GM21423 (cell line): Measurements from ENCODE around the gene FLT3.
"Not testable (repeated sequence)": the region's sequence is repeated elsewhere in the genome, so short reads cannot be mapped to it uniquely, and the experiment has no call there.

ENCODE experiments used
- ATAC-seq: cut with Tn5 transposase; IDR thresholded peaks from one replicate; pipeline ENCODE4 v1.9.1; 2021; ENCODE audit warnings: mild to moderate bottlenecking, moderate library complexity; ENCODE audit not compliant: unreplicated experiment

Gene FLT3

DNA sequence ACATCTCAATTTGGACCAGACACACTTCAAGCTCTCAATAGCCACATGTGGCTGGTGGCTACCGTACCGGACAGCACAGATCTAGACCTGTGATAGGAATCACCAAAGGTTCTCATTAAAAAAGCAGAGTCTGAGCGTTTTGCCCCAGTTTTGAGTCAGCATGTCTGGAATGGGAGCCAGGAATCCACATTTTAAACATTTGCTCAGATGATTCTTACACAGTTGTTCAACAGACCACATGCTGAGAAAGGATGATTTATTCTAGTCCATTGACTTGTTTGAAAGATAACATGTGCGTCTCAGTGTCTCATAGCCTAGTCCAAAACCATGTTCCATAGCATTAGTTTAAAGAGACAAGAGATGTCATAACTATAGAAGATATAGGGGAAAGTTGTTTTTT, 53.4 kb downstream of the FLT3 start:
- ATAC-seq: no peak

DNA sequence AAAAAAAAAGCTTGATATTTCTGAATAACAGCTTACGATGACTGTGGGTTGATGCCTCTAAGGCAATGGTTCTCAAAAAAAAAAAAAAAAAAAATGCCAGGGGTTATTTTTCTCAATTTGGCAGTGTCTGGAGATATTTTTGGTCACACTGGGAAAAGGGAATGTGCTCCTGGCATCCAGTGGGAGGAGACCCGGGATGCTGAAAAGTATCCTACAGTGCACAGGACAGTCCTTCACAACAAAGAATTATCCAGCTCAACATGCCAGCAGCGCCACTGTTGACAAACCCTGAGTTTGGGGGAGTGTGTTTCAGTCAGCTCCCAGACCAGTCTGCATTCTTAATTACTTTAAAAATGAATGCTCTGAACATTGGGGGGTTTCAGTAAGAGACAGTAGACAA, 54.5 kb downstream of the FLT3 start:
- no peak for ATAC-seq

DNA sequence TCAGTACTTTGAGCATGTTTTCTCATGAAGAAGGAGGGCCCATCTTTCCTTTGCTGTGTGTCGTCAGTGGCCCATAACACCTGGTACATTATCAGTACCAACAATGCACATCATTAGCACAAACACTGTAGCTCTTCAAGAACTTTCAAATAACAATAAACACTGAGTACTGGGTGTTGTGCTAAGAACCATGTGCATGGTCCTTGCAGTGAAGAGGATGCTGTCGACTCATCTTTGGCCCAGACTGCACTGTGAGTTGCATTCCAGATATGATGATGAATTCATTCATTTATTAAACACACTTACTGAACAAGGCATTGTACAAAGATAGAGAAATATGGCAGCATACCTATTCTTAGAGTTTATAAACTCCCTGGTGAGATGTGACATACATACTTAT, 55.8 kb downstream of the FLT3 start:
- no peak for ATAC-seq

DNA sequence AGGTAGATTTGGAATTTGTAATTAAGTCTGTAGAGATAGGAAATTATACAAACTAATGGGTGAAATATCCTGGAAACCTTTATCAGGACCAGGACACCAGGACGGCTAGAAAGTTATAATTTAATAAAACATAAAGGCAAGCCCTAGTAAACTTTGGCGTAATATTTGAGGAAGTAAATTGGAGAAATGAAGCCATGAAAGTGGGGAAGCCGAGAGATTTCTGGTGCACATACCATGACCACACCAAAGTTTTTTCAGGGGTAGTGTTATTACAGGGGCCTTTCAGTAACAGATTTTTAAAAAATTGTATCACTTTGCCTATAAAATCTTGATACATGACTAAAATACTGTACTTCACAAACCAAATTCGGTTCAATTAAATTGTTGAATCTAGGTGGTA, 57.2 kb downstream of the FLT3 start:
- ATAC-seq: no peak

DNA sequence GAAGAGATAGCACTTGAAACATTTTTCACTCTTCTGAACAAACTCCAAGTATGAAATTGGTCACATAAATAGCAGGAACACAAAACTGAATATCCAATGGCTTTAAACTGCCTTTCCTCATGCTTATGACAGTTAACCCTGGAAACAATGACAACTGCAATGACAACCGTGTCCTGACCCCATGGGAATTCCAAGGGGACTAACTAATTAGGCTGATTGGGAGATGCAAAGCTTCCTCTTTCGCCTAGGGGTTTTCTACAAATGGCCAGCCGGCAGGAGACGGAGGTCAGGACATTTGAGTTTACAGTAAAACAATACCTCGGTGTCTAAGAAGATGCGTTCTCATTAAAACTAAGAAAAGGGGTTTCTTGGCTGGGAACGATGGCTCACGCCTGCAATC, 58.9 kb downstream of the FLT3 start:
- no peak for ATAC-seq

DNA sequence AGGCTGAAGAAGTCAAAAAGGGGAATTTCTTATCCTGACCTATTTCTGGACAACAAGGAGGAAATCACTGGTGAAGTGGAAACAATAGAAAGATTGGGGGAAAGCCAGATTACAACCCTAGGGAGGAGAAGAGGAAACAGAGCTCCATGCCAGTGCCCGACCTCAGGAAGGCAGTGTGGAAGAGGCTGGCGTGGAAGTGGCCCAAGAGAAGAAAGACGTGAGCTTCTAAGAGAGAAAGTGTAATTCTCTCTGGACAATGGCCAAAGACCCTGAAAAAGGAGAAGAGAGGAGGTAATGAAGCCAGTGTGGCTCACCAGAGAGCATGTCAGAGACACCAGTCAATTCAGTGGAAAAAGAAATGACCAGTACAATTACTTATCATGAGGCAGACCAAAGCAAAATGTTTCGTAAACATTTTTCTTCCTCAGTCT, 59.3 kb downstream of the FLT3 start:
- ATAC-seq: no peak

DNA sequence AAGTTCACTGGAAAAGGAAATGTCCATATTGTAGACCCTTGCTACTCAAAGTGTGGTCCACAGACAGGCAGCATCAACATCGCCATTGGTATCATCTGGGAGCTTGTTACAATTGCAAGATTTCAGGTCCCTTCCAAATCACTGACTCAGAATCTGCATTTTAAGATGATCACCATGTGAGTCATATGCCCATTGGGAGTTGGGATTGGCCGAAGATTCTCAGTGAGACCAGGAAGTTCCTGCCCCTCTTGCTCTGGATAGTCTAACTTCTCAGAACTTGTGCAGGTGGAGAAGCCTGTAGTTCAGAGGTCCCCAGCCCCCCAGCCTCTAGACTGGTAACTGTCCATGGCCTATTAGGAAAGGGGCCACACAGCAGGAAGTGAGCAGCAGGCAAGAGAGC, 63.0 kb downstream of the FLT3 start:
- ATAC-seq: no peak

DNA sequence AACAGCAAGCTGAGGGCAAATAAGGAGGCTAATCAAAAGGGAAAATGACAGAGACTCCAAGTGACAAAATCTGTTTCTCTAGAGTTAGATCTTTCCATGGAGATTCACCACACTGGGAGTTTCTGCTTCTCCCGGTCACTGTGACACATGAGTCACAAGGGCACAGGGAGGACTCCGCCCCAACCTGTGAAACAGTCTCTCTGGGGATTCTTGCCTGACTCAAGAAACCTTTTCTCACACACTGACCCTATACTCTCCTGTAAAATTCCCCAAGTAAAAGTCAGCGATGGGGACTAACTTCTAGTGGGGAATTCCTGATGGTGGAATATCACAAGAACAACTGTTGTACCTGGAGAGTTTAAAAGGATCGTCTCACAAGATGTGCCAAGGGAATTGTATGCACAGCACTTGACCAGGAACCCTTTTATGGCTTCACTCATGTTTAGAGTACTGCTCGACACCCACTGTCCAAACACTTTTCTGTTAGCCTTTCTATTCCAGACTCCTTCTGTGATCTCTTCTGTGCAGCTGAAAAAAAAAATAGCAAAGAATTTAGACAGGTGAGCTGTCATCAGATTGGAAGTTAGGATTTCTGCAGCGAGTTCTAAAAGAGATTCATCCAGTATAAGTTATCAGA, 65.1 kb downstream of the FLT3 start:
- no peak for ATAC-seq

DNA sequence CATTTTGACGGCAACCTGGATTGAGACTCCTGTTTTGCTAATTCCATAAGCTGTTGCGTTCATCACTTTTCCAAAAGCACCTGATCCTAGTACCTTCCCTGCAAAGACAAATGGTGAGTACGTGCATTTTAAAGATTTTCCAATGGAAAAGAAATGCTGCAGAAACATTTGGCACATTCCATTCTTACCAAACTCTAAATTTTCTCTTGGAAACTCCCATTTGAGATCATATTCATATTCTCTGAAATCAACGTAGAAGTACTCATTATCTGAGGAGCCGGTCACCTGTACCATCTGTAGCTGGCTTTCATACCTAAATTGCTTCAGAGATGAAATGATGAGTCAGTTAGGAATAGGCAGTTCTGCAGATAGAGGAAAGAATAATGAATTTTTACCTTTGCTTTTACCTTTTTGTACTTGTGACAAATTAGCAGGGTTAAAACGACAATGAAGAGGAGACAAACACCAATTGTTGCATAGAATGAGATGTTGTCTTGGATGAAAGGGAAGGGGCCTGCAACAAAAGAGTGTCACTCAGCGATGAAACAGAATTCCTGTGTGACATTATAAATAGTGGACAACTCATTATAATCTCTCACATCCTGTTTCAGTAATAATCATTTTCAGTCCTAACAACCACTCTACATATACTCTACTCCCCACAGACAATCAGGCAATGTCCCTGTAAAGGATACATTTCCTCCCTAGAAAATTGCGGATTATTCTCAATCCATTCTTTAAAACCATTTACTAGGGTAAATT, 66.3 kb downstream of the FLT3 start:
- ATAC-seq: no peak

DNA sequence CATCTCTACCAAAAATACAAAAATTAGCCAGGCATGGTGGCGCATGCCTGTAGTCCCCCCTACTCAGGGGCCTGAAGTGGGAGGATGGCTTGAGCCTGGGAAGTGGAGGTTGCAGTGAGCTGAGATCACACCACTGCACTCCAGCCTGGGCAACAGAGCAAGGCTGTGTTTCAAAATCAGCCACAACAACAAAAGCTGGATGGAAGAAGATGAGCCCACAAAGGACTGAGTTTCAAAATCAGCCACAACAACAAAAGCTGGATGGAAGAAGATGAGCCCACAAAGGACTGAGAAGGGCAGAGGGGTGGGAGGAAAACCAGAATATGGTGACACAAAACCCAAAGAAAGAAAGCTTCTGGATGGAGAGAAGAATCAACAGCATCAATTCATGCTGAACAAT, 67.9 kb downstream of the FLT3 start:
- not testable (repeated sequence) for ATAC-seq

DNA sequence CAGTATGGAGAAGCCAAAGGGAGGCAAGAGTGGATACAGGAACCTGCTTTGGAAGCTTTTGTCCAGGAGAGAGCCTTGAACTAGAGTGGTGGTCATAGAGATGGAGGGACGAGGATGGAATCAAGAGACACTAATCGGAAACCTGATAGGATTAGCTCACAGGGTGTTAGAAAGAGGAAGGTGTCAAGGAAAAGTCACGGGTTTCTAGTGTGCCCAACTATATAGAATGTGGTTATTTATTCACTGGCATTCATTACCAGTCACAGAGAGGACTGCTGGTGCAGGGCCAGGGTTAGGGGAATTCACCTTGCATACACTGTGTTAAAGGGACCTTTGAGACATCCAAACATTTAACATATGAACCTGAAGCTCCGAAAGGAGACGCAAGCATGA, 68.5 kb downstream of the FLT3 start:
- no peak for ATAC-seq

DNA sequence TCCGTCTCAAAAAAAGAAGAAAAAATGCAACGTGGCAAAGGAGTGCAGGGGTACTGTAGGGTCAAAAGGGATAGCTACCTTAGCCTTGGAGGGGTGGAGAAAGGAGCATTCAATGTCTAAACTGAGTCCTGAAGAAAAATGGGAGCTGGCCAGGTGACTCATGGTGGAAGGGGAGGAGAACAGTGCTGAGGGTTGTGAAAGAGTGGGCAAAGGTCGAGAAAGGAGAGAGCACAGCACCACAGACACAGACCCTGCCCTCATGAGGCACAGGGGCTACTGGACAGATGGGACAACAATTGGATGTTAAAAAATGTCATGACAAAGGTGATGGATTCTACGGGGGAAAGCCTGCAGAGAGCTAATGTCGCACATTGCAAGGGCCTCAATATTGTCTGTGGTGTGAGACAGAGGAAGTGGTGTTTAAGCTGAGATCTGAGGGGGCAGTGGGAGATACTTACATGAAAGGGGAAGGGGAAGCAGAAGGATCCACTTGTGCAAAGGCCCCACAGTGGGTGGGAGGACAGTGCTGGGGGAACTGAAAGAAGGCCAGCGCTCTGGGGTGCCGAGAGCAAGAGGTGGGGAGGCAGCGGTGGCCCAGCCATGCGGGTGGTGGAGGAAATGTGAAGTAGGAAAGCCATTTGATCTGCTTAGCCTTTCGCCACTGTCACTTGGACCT, 69.0 kb downstream of the FLT3 start:
- ATAC-seq: no peak

DNA sequence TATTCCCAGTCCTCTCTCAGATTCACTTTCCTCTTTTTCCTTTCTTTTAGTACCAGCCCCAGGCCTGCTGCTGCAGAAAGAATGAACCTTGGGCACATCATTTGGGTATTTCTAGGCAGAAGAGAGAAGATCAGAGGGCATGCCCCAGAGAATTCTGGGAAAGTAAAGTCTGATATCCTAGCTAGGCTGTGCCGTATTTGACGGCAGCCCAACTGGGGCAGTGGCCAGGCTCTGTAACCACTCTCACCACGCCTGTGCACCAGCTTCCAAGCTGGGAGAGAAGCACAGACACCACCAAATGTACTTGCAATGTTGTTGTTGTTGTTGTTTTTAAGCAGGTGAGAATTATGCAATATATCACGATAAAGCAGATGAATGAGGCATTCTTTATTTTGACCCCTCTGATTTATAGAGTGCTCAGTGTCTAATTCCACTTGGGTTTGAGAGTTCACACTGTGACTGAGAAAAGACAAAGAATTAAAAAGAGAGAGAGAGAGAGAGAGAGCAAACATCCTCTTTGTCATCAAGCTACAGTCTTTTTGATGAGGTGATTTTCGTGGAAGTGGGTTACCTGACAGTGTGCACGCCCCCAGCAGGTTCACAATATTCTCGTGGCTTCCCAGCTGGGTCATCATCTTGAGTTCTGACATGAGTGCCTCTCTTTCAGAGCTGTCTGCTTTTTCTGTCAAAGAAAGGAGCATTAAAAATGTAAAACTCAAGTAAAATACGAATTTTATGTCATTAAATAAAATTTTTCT, 72.6 kb downstream of the FLT3 start:
- ATAC-seq: no peak

DNA sequence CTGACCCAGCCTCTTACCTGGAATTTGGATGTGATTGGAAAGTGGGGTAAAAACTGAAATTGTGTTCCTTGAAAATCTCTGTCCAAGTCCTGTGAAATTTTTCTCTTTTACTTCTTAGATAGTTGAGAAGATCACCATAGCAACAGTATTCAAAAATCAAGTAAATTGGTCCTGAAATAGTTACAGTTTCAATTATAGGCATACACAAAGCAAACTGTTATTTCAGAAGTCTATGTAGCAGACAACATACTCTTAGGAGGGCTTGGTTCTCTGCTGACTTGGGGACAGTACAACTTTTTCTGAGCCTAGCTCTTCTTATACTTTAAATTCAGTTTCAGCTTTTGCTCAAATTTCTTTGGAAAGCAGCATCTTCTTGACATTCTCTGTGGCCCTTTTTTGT, 73.3 kb downstream of the FLT3 start:
- no peak for ATAC-seq

DNA sequence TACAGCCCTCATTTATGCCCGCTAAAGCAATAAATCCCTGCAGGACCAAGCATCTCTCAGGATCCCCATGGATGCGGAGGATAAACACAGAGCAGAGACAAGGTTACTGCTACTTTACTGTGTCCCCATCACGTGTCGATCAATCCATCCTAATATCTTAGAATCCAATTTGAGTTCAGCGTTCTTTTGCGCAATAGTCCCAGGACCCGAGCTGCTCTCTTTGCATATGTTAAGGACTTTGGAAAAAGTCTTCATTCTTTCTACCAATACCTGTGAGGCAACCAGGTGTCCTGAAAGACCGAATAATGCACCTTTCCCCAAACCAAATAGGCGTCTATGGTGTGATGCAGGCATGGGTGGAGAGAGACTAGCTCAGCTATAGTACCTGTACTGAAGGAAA, 73.9 kb downstream of the FLT3 start:
- ATAC-seq: no peak

DNA sequence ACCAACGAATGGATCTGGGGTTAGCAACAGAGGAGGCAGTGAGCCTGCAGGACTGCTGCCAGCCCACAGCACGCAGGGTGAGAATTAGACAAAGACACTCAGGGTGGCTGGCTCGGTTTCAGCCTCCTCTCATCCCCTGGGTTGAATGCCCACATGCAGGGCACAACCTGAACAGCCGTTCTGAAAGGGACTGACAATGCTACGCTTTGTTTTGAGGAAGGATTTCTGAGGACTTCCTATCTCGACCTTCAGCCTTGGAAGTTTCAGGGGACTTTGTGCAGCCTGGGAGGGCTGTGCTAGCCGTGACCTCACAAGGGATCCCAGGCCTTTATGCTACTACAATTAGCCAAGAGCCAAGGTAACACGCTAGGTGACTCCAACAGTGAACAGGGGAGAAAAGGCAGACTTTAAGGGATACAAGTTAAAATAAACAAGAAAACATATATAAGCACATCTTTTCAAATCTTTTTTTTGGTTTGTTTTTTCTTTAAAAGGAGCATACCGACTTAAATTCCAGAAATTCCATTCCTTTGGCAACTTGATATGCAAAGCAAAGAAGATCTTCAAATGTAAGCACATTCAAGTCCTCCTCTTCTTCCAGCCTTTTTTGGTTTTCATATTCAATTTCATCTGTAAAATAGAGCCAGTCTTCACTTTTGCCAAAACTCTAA, 77.4 kb downstream of the FLT3 start:
- ATAC-seq: no peak

DNA sequence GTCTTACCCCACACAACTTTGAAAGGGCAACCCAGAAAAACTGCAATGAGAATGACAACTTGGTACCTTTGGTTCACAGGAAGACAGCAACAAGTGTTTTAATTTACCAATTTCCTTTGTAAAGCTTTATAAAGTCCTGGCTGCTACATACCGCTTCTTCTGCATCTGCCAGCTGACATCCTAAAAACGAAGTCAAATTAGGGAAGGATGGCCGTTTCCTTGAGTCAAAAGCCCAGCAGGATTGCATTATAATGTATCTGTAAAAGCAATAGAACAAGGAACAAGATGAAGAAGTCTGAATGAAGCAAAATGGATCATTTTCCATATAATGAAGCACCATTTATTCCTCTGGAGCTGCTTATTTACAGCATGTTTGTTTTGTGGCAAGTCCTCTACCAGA, 86.1 kb downstream of the FLT3 start:
- no peak for ATAC-seq

DNA sequence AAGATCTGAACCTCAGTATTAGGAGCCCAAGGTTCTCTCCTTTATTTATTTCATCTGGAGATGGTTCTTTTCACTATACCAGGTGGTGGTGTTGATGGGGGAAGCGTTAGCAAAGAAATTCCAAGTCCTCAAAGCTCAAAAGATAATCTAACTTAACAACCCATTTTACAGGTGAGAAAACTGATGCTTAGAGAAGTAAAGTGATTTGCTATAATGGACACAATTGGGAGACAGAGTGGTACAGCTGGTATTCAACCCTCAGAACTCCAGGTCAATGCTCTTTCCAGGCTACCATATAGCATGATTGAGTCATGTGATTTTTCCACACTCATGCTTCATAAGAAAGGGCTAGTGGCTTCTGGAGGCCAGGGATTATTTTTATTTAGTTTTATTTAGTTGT, 86.9 kb downstream of the FLT3 start:
- no peak for ATAC-seq

DNA sequence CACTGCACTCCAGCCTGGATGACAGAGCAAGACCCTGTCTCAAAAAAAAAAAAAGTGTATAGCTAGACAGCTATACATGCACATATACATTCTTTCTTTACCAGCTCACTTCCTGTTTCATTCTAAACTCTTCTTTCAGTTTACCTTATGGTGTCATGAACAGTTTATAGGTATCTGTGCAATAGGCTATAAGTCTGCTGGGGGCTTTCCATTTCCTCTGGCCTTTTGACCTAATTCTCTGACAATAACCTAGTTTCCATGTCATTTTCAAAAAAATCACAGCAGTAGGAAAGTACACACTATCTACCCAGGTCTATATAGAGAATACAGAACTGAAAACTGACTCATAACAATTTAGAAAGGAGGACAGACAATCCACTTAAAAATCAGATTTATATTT, 87.5 kb downstream of the FLT3 start:
- peak; percentile 82 for ATAC-seq

DNA sequence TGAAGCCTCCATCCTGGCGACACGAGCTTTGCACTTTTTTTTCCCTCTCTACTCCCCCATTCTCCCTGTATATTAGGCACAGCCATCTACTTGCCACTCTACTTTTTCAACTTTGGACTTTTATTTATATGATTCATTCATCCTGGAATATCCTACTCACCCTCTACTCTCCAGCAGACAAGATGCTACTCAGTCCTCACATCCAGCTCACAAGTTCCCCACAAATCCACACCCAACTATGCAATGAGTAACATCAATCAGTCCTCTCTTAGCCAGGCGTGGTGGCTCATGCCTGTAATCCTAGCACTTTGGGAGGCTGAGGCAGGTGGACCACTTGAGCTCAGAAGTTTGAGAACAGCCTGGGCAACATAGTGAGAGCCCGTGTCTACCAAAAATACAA, 88.0 kb downstream of the FLT3 start:
- ATAC-seq: peak; percentile 9

DNA sequence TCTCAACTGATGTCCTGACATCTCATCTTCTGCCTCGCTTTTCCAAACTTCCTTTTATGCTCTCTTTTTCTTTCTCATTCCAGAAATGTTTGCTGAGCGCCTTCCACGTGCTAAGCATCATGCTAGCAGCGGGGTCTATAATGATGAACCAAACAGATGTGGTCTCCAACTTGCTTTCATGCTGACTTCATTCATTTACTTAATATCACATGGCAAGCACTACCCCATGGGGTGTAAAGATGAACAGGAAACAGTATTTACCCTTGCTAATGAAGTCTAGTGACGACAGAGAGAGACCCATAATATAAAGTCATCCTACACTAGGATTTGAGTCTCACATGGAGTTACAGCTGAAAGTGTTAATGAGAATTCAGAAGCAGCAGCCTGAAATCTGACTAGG, 90.3 kb downstream of the FLT3 start:
- no peak for ATAC-seq
